SK-N-SH (cell line): Measurements from ENCODE around the gene TMEM238L. TPM values are rescaled to one million over a fixed set of nuclear protein-coding genes. Genes with fewer than 3 reads are reported as not detected.

Source experiments
- CTCF ChIA-PET: fragments of 300-600, 350-600 bp; formaldehyde crosslinking; extraction: SDS; loops from one replicate; lab custom pipeline; 2021; lab: Yijun Ruan, JAX
- POLR2A ChIA-PET: fragments of 350-600 bp; sonication (Branson Sonifier 250); formaldehyde crosslinking; extraction: SDS; loops from one replicate; lab custom pipeline; 2020; ENCODE audit warnings: antibody characterized with exemption, inconsistent platforms; lab: Yijun Ruan, JAX
- DNase-seq: peaks from one replicate; pipeline ENCODE4 v3.0.0; 2012
- H2AFZ ChIP-seq: fragments of 200-600 bp; sonication (generic); 2 replicates; pipeline ENCODE4 v1.8.1; 2016; ENCODE audit warnings: antibody characterized with exemption, mild to moderate bottlenecking, low read depth
- H3F3A ChIP-seq: fragments of 200-600 bp; sonication (generic); replicated peaks from 2 replicates; pipeline ENCODE3; 2016; ENCODE audit warnings: antibody characterized with exemption, mild to moderate bottlenecking; ENCODE audit not compliant: insufficient read depth
- H3K27ac ChIP-seq, 2 experiments: fragments of 200-500 bp in 1 of 2; fragments of 200-600 bp in 1 of 2; sonication (Bioruptor generic) in 1 of 2; sonication (generic), shearing (Covaris generic) in 1 of 2; 2 replicates each; pipeline versions ENCODE4 v1.5.1 to v1.6.1; 2014 to 2016; ENCODE audit warnings: low read depth in 2 of 2, inconsistent platforms in 1 of 2, low read length in 1 of 2, mild to moderate bottlenecking in 1 of 2, mixed read lengths in 1 of 2
- H3K27me3 ChIP-seq: fragments of 200-600 bp; sonication (generic), shearing (Covaris generic); 2 replicates; pipeline ENCODE4 v1.6.1; 2016; ENCODE audit warnings: mixed run types; ENCODE audit not compliant: insufficient read depth
- H3K36me3 ChIP-seq, 2 experiments: fragments of 200-500 bp in 1 of 2; fragments of 200-600 bp in 1 of 2; sonication (Bioruptor generic) in 1 of 2; sonication (generic) in 1 of 2; replicated peaks in 1 of 2; 2 replicates each; pipeline versions ENCODE3 to v1.5.1; 2014 to 2016; ENCODE audit warnings: low read length in 1 of 2, mild to moderate bottlenecking in 1 of 2; ENCODE audit not compliant: insufficient read depth in 2 of 2, control insufficient read depth in 1 of 2
- H3K4me1 ChIP-seq, 2 experiments: fragments of 200-500 bp in 1 of 2; fragments of 200-600 bp in 1 of 2; sonication (Bioruptor generic) in 1 of 2; sonication (generic), shearing (Covaris generic) in 1 of 2; 2 replicates each; pipeline versions ENCODE4 v1.5.1 to v1.6.1; 2014 to 2016; ENCODE audit warnings: low read depth in 1 of 2, low read length in 1 of 2, mixed run types in 1 of 2; ENCODE audit not compliant: insufficient read depth in 2 of 2, control insufficient read depth in 1 of 2
- H3K4me2 ChIP-seq: fragments of 200-600 bp; sonication (generic), shearing (Covaris generic); 2 replicates; pipeline ENCODE4 v1.6.1; 2017; ENCODE audit warnings: mixed run types
- H3K4me3 ChIP-seq, 2 experiments: fragments of 200-500 bp in 1 of 2; fragments of 200-600 bp in 1 of 2; sonication (Bioruptor generic) in 1 of 2; sonication (generic), shearing (Covaris generic) in 1 of 2; 2 replicates each; pipeline versions ENCODE4 v1.5.1 to v1.8.1; 2014 to 2016; ENCODE audit warnings: low read depth in 2 of 2, inconsistent platforms in 1 of 2, low read length in 1 of 2, mild to moderate bottlenecking in 1 of 2, mixed read lengths in 1 of 2, moderate library complexity in 1 of 2
- H3K79me2 ChIP-seq: fragments of 200-600 bp; sonication (generic); 2 replicates; pipeline ENCODE4 v1.8.1; 2017; ENCODE audit warnings: mild to moderate bottlenecking; ENCODE audit not compliant: insufficient read depth
- H3K9ac ChIP-seq: fragments of 200-600 bp; sonication (generic); 2 replicates; pipeline ENCODE4 v1.6.1; 2017; ENCODE audit warnings: mixed run types
- H3K9me2 ChIP-seq: fragments of 200-600 bp; sonication (generic); 2 replicates; pipeline ENCODE4 v1.6.1; 2017; ENCODE audit warnings: mixed run types
- H3K9me3 ChIP-seq: fragments of 200-600 bp; sonication (generic); 2 replicates; pipeline ENCODE4 v1.6.1; 2017; ENCODE audit warnings: mixed run types, mild to moderate bottlenecking, moderate library complexity
- H4K20me1 ChIP-seq: fragments of 200-600 bp; sonication (generic); 2 replicates; pipeline ENCODE4 v1.6.1; 2017; ENCODE audit warnings: mild to moderate bottlenecking, mixed run types; ENCODE audit not compliant: insufficient read depth
- CTCF ChIP-seq: fragments of 200-600 bp; sonication (generic); IDR thresholded peaks from 2 replicates; pipeline ENCODE4 v1.6.1; 2017; ENCODE audit warnings: antibody characterized with exemption, mild to moderate bottlenecking, moderate library complexity
- EP300 ChIP-seq, 2 experiments: IDR thresholded peaks; 2 replicates each; pipeline versions ENCODE4 v1.4.0 to v1.6.1; 2012; ENCODE audit warnings: borderline replicate concordance in 1 of 2, low read depth in 1 of 2, low read length in 1 of 2
- JUND ChIP-seq: IDR thresholded peaks from 2 replicates; pipeline ENCODE4 v1.4.0; 2012
- MEF2A ChIP-seq: IDR thresholded peaks from 2 replicates; pipeline ENCODE4 v1.4.0; 2012; ENCODE audit warnings: low read depth, borderline replicate concordance
- MXI1 ChIP-seq: IDR thresholded peaks from 2 replicates; pipeline ENCODE4 v1.6.1; 2012; ENCODE audit warnings: mild to moderate bottlenecking, low read depth, low read length, improper control_type of control experiment
- RCOR1 ChIP-seq: fragments of 150-350 bp; IDR thresholded peaks from 2 replicates; pipeline ENCODE4 v1.6.1; 2017; ENCODE audit warnings: antibody characterized with exemption, low read length
- RFX5 ChIP-seq: IDR thresholded peaks from 2 replicates; pipeline ENCODE4 v1.6.1; 2012; ENCODE audit warnings: mild to moderate bottlenecking, improper control_type of control experiment, low read length
- RXRA ChIP-seq: IDR thresholded peaks from 2 replicates; pipeline ENCODE4 v1.4.0; 2012; ENCODE audit warnings: low read depth, mild to moderate bottlenecking, borderline replicate concordance
- SMC3 ChIP-seq: IDR thresholded peaks from 2 replicates; pipeline ENCODE4 v1.6.1; 2012; ENCODE audit warnings: low read depth, low read length, improper control_type of control experiment
- TEAD4 ChIP-seq: IDR thresholded peaks from 2 replicates; pipeline ENCODE4 v1.4.0; 2012; ENCODE audit warnings: mild to moderate bottlenecking, borderline replicate concordance; ENCODE audit not compliant: insufficient read depth
- USF2 ChIP-seq: fragments of 150-350 bp; IDR thresholded peaks from 2 replicates; pipeline ENCODE4 v1.6.1; 2017; ENCODE audit warnings: antibody characterized with exemption, low read length, low read depth, borderline replicate concordance
- YY1 ChIP-seq: IDR thresholded peaks from 2 replicates; pipeline ENCODE4 v1.4.0; 2012; ENCODE audit warnings: low read depth, mild to moderate bottlenecking
- WGBS: methylation state at CpG from one replicate; pipeline ENCODE4 v1.1.6; 2017; ENCODE audit warnings: low lambda C conversion rate; 5-methylcytosine and 5-hydroxymethylcytosine counted together
- polyA plus RNA-seq, 3 experiments: library from polyadenylated mRNA; depleted of rRNA; stranded (reverse); fragments of >200 nt; gene quantifications; 2 replicates each; pipeline ENCODE4 v1.2.3, GENCODE V29; 2012
- TF ChIP-seq, protein P1 (sequence below): IDR thresholded peaks from 2 replicates; pipeline ENCODE4 v1.4.0; 2012; ENCODE audit warnings: low read depth, borderline replicate concordance

TMEM238L gene
- polyA plus RNA-seq, 1 of the 3 experiments (the other 2 are of a cell fraction) = not detected

- no peaks in the 10 kb centered on the region for H3K27me3 ChIP-seq
- no peaks in the 10 kb centered on the region for H3K9me3 ChIP-seq
- H2AFZ ChIP-seq = no peak overlapping the region
- no peak overlapping the region for H3K9ac ChIP-seq
- no peak overlapping the region for H3K4me3 ChIP-seq
- no peaks in the 10 kb centered on the region for H3K79me2 ChIP-seq
- POLR2A ChIA-PET = no interaction called here
- H3K27ac ChIP-seq = no peak overlapping the region
- H3K9me2 ChIP-seq = no peaks in the 10 kb centered on the region
- WGBS = 27% methylated on average over 2 of the region's 2 CpGs
- no peaks in the 10 kb centered on the region for H3K36me3 ChIP-seq
- CTCF ChIA-PET = interaction anchor here (0.9 to 3.0 kb wide), 3 partner anchors 12 to 113 kb away, joined by 3 to 12 read pairs (median 11); no protein-coding TSS in a partner anchor
- no peak overlapping the region for H3K4me2 ChIP-seq
- H3K4me1 ChIP-seq = peaks cover 0 to 15% of the 10 kb centered on the region in 2 experiments; a peak in 1 of 4 replicates
- DNase-seq = no peak
- TF ChIP-seq RCOR1 = no peak
- TF ChIP-seq, all 33 proteins: peak for 0
- no peaks in the 10 kb centered on the region for H3F3A ChIP-seq
- no peaks in the 10 kb centered on the region for H4K20me1 ChIP-seq
These were observed 42.6 kb downstream of the TMEM238L start for GRCh38 chr17:10761281-10761680.

GRCh38 chr17:10758062-10758461, 45.8 kb downstream of the TMEM238L start:
- CTCF ChIA-PET = interaction anchor here (1.1 to 1.2 kb wide), 3 partner anchors 9 to 21 kb away, joined by 3 to 5 read pairs (median 3); no protein-coding TSS in a partner anchor
- TF ChIP-seq MXI1 = no peak
- TF ChIP-seq, protein P1, sequence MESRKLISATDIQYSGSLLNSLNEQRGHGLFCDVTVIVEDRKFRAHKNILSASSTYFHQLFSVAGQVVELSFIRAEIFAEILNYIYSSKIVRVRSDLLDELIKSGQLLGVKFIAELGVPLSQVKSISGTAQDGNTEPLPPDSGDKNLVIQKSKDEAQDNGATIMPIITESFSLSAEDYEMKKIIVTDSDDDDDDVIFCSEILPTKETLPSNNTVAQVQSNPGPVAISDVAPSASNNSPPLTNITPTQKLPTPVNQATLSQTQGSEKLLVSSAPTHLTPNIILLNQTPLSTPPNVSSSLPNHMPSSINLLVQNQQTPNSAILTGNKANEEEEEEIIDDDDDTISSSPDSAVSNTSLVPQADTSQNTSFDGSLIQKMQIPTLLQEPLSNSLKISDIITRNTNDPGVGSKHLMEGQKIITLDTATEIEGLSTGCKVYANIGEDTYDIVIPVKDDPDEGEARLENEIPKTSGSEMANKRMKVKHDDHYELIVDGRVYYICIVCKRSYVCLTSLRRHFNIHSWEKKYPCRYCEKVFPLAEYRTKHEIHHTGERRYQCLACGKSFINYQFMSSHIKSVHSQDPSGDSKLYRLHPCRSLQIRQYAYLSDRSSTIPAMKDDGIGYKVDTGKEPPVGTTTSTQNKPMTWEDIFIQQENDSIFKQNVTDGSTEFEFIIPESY = no peak
- no peak for TF ChIP-seq EP300 (IDR thresholded peaks at IDR 0.05; ENCODE audit: borderline replicate concordance in 1 of 2, low read depth in 1 of 2, low read length in 1 of 2)
- TF ChIP-seq RCOR1 = no peak
- no peak for TF ChIP-seq RFX5
- TF ChIP-seq, all 33 proteins: peak for 0
- Histone ChIP-seq H3K27me3 (no peaks in the 10 kb centered on the region), H3K27ac (no peak overlapping the region), H3K9ac (no peak overlapping the region), H3K36me3 (no peaks in the 10 kb centered on the region), H3K4me2 (no peak overlapping the region), H3K9me3 (no peaks in the 10 kb centered on the region), H3F3A (no peaks in the 10 kb centered on the region), H3K4me1 (peaks cover 0 to 18% of the 10 kb centered on the region in 2 experiments; a peak in 1 of 4 replicates), H2AFZ (no peak overlapping the region), H3K79me2 (no peaks in the 10 kb centered on the region), H4K20me1 (no peaks in the 10 kb centered on the region), H3K9me2 (no peaks in the 10 kb centered on the region), H3K4me3 (no peak overlapping the region)
- DNase-seq = no peak
- POLR2A ChIA-PET = no interaction called here
- 63% methylated on average over 6 of the region's 6 CpGs for WGBS

DNA sequence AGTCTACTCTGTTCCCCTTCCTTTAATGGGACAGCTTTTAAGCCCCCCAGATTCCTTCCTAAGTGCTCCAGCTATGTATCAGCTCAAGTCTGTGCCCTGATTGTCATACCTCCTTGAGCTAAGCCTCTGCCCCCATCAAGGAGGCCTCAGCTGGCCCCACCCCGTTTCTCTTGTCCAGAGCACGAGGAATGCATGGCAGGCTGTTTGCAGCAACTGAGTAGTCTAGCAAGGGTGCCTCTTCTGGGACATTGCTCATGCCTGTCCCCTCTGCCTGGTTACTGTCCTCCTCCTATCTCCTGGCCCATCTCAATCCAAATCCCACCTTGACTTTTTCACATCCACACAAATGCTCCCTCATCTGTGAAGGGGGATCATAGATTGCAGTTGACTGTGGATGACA, 46.3 kb downstream of the TMEM238L start:
- Histone ChIP-seq H3K4me3 (no peak overlapping the region), H3K9ac (no peak overlapping the region), H2AFZ (no peak overlapping the region), H3K36me3 (no peaks in the 10 kb centered on the region), H3K27me3 (no peaks in the 10 kb centered on the region), H3K9me2 (no peaks in the 10 kb centered on the region), H4K20me1 (no peaks in the 10 kb centered on the region), H3K79me2 (no peaks in the 10 kb centered on the region), H3K4me2 (no peak overlapping the region), H3K27ac (no peak overlapping the region), H3K9me3 (no peaks in the 10 kb centered on the region), H3K4me1 (peaks cover 0 to 21% of the 10 kb centered on the region in 2 experiments; a peak in 1 of 4 replicates), H3F3A (no peaks in the 10 kb centered on the region)
- ChIA-PET POLR2A (no interaction called here), CTCF (interaction anchor here (0.8 to 1.2 kb wide), 4 partner anchors 9 to 87 kb away, joined by 3 to 5 read pairs (median 4); no protein-coding TSS in a partner anchor)
- no peak for DNase-seq
- TF ChIP-seq YY1 = no peak
- TF ChIP-seq SMC3 = no peak
- TF ChIP-seq TEAD4 = no peak
- no peak for TF ChIP-seq MEF2A
- no peak for TF ChIP-seq USF2
- TF ChIP-seq RXRA = no peak
- no peak for TF ChIP-seq JUND
- TF ChIP-seq CTCF = no peak
- 40% methylated on average over 2 of the region's 2 CpGs for WGBS
